ENCODE measurements around the gene UBASH3A.

The UBASH3A gene

GRCh38 chr21:42403611-42404231 lies at the start of gene UBASH3A:
Gene UBASH3A (plus strand): TSS chr21:42403902. CDS start chr21:42403946, 44 bp downstream.
- H3K4me3 ChIP-seq (ENCODE audit: low read depth in 1 of 2, low read length in 2 of 2), result no peak within 1 kb of the TSS
- no peak within 1 kb of the TSS for H3K9ac ChIP-seq (ENCODE audit: low read length)
- H3K27ac ChIP-seq (ENCODE audit: low read depth, low read length), result no peak within 1 kb of the TSS
- H3K9me3 ChIP-seq (ENCODE audit: low read length), result no peaks in the 10 kb centered on the region
- no peaks in the 10 kb centered on the region for H3K36me3 ChIP-seq (ENCODE audit: insufficient read depth, low read length)
- H3K4me1 ChIP-seq (ENCODE audit: insufficient read depth, low read length), result no peaks in the 10 kb centered on the region
- H3K27me3 ChIP-seq (ENCODE audit: control insufficient read depth in 1 of 2, insufficient read depth in 2 of 2, low read length in 2 of 2), result no peaks in the 10 kb centered on the region

- Histone ChIP-seq H3K27me3 (ENCODE audit: control insufficient read depth in 1 of 2, insufficient read depth in 2 of 2, low read length in 2 of 2) (peaks cover 0 to 8% of the 10 kb centered on the region in 2 donors), H3K4me3 (ENCODE audit: low read depth in 1 of 2, low read length in 2 of 2) (no peak overlapping the region), H3K36me3 (ENCODE audit: insufficient read depth, low read length) (no peaks in the 10 kb centered on the region), H3K9ac (ENCODE audit: low read length) (no peak overlapping the region), H3K4me1 (ENCODE audit: insufficient read depth, low read length) (no peaks in the 10 kb centered on the region), H3K27ac (ENCODE audit: low read depth, low read length) (no peak overlapping the region), H3K9me3 (ENCODE audit: low read length) (peaks cover 7% of the 10 kb centered on the region)
Measured at GRCh38 chr21:42356046-42356445, 47.7 kb upstream of the UBASH3A start.

GRCh38 chr21:42356650-42357049 lies 47.1 kb upstream of the UBASH3A start:
- Histone ChIP-seq H3K36me3 (ENCODE audit: insufficient read depth, low read length) (no peaks in the 10 kb centered on the region), H3K9me3 (ENCODE audit: low read length) (peaks cover 7% of the 10 kb centered on the region), H3K9ac (ENCODE audit: low read length) (no peak overlapping the region), H3K27me3 (ENCODE audit: control insufficient read depth in 1 of 2, insufficient read depth in 2 of 2, low read length in 2 of 2) (peaks cover 0 to 8% of the 10 kb centered on the region in 2 donors), H3K4me3 (ENCODE audit: low read depth in 1 of 2, low read length in 2 of 2) (no peak overlapping the region), H3K4me1 (ENCODE audit: insufficient read depth, low read length) (no peaks in the 10 kb centered on the region), H3K27ac (ENCODE audit: low read depth, low read length) (no peak overlapping the region)

- Histone ChIP-seq H3K36me3 (ENCODE audit: insufficient read depth, low read length) (no peaks in the 10 kb centered on the region), H3K4me3 (ENCODE audit: low read depth in 1 of 2, low read length in 2 of 2) (no peak overlapping the region), H3K27me3 (ENCODE audit: control insufficient read depth in 1 of 2, insufficient read depth in 2 of 2, low read length in 2 of 2) (peaks cover 0 to 8% of the 10 kb centered on the region in 2 donors), H3K9me3 (ENCODE audit: low read length) (peaks cover 7% of the 10 kb centered on the region), H3K9ac (ENCODE audit: low read length) (no peak overlapping the region), H3K4me1 (ENCODE audit: insufficient read depth, low read length) (no peaks in the 10 kb centered on the region), H3K27ac (ENCODE audit: low read depth, low read length) (no peak overlapping the region)
Measured at GRCh38 chr21:42357307-42357706, 46.4 kb upstream of the UBASH3A start.

GRCh38 chr21:42358261-42358660 lies 45.4 kb upstream of the UBASH3A start:
- Histone ChIP-seq H3K27me3 (ENCODE audit: control insufficient read depth in 1 of 2, insufficient read depth in 2 of 2, low read length in 2 of 2) (peaks cover 0 to 8% of the 10 kb centered on the region in 2 donors), H3K4me3 (ENCODE audit: low read depth in 1 of 2, low read length in 2 of 2) (no peak overlapping the region), H3K4me1 (ENCODE audit: insufficient read depth, low read length) (no peaks in the 10 kb centered on the region), H3K9me3 (ENCODE audit: low read length) (peaks cover 7% of the 10 kb centered on the region), H3K36me3 (ENCODE audit: insufficient read depth, low read length) (no peaks in the 10 kb centered on the region), H3K9ac (ENCODE audit: low read length) (no peak overlapping the region), H3K27ac (ENCODE audit: low read depth, low read length) (no peak overlapping the region)

GRCh38 chr21:42358937-42359336 lies 44.8 kb upstream of the UBASH3A start:
- Histone ChIP-seq H3K27ac (ENCODE audit: low read depth, low read length) (no peak overlapping the region), H3K4me3 (ENCODE audit: low read depth in 1 of 2, low read length in 2 of 2) (no peak overlapping the region), H3K4me1 (ENCODE audit: insufficient read depth, low read length) (no peaks in the 10 kb centered on the region), H3K9me3 (ENCODE audit: low read length) (peaks cover 7% of the 10 kb centered on the region), H3K27me3 (ENCODE audit: control insufficient read depth in 1 of 2, insufficient read depth in 2 of 2, low read length in 2 of 2) (peaks cover 0 to 8% of the 10 kb centered on the region in 2 donors), H3K36me3 (ENCODE audit: insufficient read depth, low read length) (no peaks in the 10 kb centered on the region), H3K9ac (ENCODE audit: low read length) (no peak overlapping the region)

- Histone ChIP-seq H3K27me3 (ENCODE audit: control insufficient read depth in 1 of 2, insufficient read depth in 2 of 2, low read length in 2 of 2) (peaks cover 0 to 16% of the 10 kb centered on the region in 2 donors), H3K27ac (ENCODE audit: low read depth, low read length) (no peak overlapping the region), H3K9ac (ENCODE audit: low read length) (no peak overlapping the region), H3K4me3 (ENCODE audit: low read depth in 1 of 2, low read length in 2 of 2) (no peak overlapping the region), H3K9me3 (ENCODE audit: low read length) (peaks cover 7% of the 10 kb centered on the region), H3K4me1 (ENCODE audit: insufficient read depth, low read length) (no peaks in the 10 kb centered on the region), H3K36me3 (ENCODE audit: insufficient read depth, low read length) (no peaks in the 10 kb centered on the region)
Measured at GRCh38 chr21:42360317-42360716, 43.4 kb upstream of the UBASH3A start.

GRCh38 chr21:42361286-42361685 lies 42.4 kb upstream of the UBASH3A start:
- H3K27ac ChIP-seq (ENCODE audit: low read depth, low read length), result no peak overlapping the region
- peaks cover 0 to 16% of the 10 kb centered on the region in 2 donors for H3K27me3 ChIP-seq (ENCODE audit: control insufficient read depth in 1 of 2, insufficient read depth in 2 of 2, low read length in 2 of 2)
- no peak overlapping the region for H3K9ac ChIP-seq (ENCODE audit: low read length)
- peaks cover 7% of the 10 kb centered on the region for H3K9me3 ChIP-seq (ENCODE audit: low read length)
- no peaks in the 10 kb centered on the region for H3K4me1 ChIP-seq (ENCODE audit: insufficient read depth, low read length)
- no peaks in the 10 kb centered on the region for H3K36me3 ChIP-seq (ENCODE audit: insufficient read depth, low read length)
- H3K4me3 ChIP-seq (ENCODE audit: low read depth in 1 of 2, low read length in 2 of 2), result no peak overlapping the region

GRCh38 chr21:42362198-42362597 lies 41.5 kb upstream of the UBASH3A start:
- H3K9ac ChIP-seq (ENCODE audit: low read length), result no peak overlapping the region
- H3K27me3 ChIP-seq (ENCODE audit: control insufficient read depth in 1 of 2, insufficient read depth in 2 of 2, low read length in 2 of 2), result peaks cover 0 to 16% of the 10 kb centered on the region in 2 donors
- H3K4me3 ChIP-seq (ENCODE audit: low read depth in 1 of 2, low read length in 2 of 2), result no peak overlapping the region
- H3K36me3 ChIP-seq (ENCODE audit: insufficient read depth, low read length), result no peaks in the 10 kb centered on the region
- H3K27ac ChIP-seq (ENCODE audit: low read depth, low read length), result no peak overlapping the region
- H3K4me1 ChIP-seq (ENCODE audit: insufficient read depth, low read length), result no peaks in the 10 kb centered on the region
- peaks cover 7% of the 10 kb centered on the region for H3K9me3 ChIP-seq (ENCODE audit: low read length)

GRCh38 chr21:42362700-42363099 lies 41.0 kb upstream of the UBASH3A start:
- Histone ChIP-seq H3K4me1 (ENCODE audit: insufficient read depth, low read length) (no peaks in the 10 kb centered on the region), H3K36me3 (ENCODE audit: insufficient read depth, low read length) (no peaks in the 10 kb centered on the region), H3K27me3 (ENCODE audit: control insufficient read depth in 1 of 2, insufficient read depth in 2 of 2, low read length in 2 of 2) (peaks cover 0 to 16% of the 10 kb centered on the region in 2 donors), H3K4me3 (ENCODE audit: low read depth in 1 of 2, low read length in 2 of 2) (no peak overlapping the region), H3K9ac (ENCODE audit: low read length) (no peak overlapping the region), H3K9me3 (ENCODE audit: low read length) (peaks cover 7% of the 10 kb centered on the region), H3K27ac (ENCODE audit: low read depth, low read length) (no peak overlapping the region)

GRCh38 chr21:42363312-42363711 lies 40.4 kb upstream of the UBASH3A start:
- H3K27me3 ChIP-seq (ENCODE audit: control insufficient read depth in 1 of 2, insufficient read depth in 2 of 2, low read length in 2 of 2), result peaks cover 0 to 16% of the 10 kb centered on the region in 2 donors
- no peaks in the 10 kb centered on the region for H3K36me3 ChIP-seq (ENCODE audit: insufficient read depth, low read length)
- no peak overlapping the region for H3K4me3 ChIP-seq (ENCODE audit: low read depth in 1 of 2, low read length in 2 of 2)
- no peak overlapping the region for H3K27ac ChIP-seq (ENCODE audit: low read depth, low read length)
- H3K4me1 ChIP-seq (ENCODE audit: insufficient read depth, low read length), result no peaks in the 10 kb centered on the region
- peaks cover 7% of the 10 kb centered on the region for H3K9me3 ChIP-seq (ENCODE audit: low read length)
- no peak overlapping the region for H3K9ac ChIP-seq (ENCODE audit: low read length)

GRCh38 chr21:42364304-42364865 lies 39.3 kb upstream of the UBASH3A start:
- Histone ChIP-seq H3K9ac (ENCODE audit: low read length) (no peak overlapping the region), H3K36me3 (ENCODE audit: insufficient read depth, low read length) (no peaks in the 10 kb centered on the region), H3K27me3 (ENCODE audit: control insufficient read depth in 1 of 2, insufficient read depth in 2 of 2, low read length in 2 of 2) (peaks cover 0 to 16% of the 10 kb centered on the region in 2 donors), H3K4me3 (ENCODE audit: low read depth in 1 of 2, low read length in 2 of 2) (no peak overlapping the region), H3K9me3 (ENCODE audit: low read length) (peaks cover 7% of the 10 kb centered on the region), H3K27ac (ENCODE audit: low read depth, low read length) (no peak overlapping the region), H3K4me1 (ENCODE audit: insufficient read depth, low read length) (no peaks in the 10 kb centered on the region)

Data from muscle layer of colon (tissue), 2 donors.